Fibroblast of gingiva (primary cell): ENCODE results near the gene SYNE2.
"Not testable (repeated sequence)": the region's sequence is repeated elsewhere in the genome, so short reads cannot be mapped to it uniquely, and the experiment has no call there.

Experiments
- DNase-seq: peaks from one replicate; pipeline ENCODE4 v3.0.0-alpha.2; 2011; ENCODE audit warnings: low read depth

The SYNE2 gene

DNA sequence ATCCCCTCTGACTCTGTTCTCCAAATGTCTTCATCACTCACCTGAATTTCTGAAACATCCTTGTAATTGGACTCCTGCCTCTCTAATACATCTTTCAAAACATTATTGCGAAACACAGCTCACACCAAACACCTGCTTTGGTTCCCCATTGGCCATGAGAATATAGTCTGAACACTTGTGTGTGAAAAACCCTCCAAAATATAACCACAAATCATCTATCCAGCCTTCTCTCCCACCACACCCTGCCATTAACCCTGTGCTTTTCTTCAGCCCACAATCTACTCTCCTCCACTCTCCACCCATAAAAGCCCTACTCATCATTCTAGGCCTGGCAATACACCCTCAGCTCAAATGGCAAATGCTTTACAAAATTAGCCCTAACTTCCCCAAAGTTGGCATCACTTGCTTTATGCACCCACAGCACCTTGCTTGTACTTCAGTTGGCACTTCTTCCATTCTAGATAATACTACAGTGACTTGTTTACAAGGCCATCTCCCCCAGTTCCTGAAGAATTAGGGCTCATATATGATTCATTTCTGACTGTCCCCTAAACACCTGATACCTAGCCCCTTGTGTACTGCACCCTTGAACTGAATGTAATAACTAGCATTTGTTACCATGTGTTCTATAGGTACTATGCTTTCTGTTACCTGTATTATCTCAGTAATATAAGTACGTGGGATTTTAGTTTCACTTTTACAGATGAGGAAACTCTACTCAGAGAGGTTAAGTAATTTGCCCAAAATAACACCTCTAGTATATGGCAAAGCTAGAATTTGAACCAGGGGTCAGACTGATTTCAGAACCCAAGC is 17.3 kb downstream of the SYNE2 start:
- not testable (repeated sequence) for DNase-seq

DNA sequence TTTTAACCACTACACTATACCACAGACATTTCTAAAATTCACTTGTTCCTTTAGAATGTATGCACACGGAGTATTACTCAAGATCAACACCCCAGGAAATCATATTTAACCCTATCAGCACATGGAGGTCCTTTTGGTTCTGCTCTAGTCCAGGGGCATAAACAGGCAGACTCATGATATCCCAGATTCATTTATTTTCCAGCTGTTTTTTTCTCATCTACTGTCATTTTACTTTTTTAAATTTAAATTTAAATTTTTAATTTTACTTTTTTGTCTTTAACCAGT is 17.9 kb downstream of the SYNE2 start:
- not testable (repeated sequence) for DNase-seq

DNA sequence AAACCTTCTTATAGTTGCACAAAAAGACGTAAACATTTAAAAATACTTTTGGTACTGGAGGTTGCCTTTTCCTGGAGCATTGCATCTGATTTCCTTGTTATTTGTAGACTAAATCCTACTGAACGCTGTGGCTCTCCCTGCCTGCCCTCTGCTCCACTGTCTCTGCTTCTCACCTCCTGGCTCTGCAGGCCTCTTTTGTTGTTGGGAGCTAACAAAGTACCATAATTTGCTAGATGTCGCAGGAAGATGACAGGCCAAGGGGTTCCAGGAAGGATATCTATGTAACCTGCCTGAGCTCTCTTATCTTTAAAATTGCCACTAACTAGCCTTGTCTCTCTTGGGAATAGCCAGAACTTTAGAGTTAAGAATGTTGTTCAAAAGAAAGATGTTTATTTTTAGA is 21.4 kb downstream of the SYNE2 start:
- DNase-seq = no peak

DNA sequence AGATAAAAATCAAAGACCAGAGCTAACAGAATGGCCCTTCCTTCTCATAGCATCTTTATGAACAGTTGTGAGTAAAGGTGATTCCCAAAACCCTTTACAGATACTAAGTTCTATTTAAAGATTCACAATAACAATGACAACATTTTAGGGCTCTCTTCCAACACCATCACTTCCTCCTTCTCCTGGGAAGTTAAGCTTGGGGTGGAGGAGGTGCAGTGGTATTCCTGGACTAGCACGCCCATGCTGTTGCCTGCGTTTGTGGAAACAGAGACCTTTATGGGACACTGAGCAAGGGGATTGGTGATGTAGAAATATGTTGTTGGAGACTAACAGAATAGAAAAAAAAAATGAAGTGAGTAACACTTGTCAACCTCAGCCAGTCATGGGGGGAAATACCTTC is 22.5 kb downstream of the SYNE2 start:
- DNase-seq = no peak

DNA sequence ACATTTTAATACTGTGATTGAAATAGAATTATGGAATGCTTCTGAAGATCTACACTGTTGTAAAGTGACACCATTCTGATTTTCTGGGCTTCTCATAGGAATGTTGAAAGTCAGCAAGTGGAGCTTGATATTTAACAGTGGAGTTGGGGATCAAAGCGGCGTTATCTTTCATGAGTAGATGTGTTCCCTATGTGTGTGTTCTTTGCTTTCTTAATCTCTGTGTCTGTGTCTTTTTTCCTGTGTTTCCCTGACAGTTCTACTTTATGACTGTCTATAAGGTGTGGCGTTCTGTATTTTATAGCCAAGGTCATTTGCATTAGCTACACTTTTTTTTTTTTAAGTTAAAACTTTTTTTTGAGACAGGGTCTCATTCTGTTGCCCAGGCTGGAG is 24.7 kb downstream of the SYNE2 start:
- DNase-seq = no peak

DNA sequence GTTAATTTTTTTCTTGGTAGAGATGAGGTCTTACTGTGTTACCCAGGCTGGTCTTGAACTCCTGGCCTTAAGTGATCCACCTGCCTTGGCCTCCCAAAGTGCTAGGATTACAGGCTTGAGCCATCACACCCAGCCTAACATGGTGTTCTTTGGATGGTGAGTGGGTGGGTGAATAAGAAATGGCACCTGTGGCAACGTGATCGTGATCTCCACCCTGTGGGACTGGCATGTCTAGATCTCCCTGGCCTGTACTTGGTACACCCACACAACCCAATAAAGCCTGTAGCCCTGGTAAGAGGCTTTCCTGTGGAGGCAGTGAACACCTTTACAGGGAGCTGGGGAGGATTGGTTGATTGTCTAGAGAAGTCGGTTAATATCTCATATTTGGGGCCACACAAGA is 25.2 kb downstream of the SYNE2 start:
- no peak for DNase-seq

DNA sequence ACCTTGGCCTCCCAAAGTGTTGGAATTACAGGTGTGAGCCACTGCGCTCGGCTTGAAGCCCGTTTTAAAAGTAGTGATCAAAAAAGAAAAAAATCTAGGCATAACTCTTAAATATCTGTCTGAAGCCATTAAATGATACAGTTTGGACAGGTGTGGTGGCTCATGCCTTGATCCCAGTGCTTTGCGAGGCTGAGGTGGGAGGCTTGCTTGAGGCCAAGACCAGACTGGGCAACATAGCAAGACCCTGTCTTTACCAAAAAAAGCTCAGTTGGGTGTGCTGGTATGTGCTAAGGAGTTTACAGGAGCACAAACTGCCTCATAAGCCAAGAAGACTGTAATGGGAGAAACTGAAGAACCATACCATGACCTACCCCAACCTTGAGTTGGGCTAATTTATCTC is 26.0 kb downstream of the SYNE2 start:
- DNase-seq = no peak

DNA sequence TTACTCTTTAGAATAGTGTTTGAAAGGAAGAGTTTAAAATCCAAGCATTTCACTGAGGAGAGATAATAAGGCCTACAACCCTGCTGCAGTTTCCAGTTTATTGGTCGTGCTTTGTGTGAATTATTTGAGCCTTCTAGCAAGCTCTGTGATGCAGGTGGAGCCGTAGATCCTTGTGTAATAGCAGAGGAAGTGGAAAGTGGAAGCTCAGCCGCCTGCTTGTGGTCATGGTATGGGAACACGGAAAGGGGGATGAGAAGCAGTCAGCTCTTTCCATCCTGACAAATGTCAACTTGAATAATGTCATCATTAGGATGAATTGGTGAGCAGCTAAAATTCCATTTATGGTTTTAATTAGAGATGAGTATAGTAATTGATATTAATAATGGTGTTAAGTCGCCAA is 29.1 kb downstream of the SYNE2 start:
- no peak for DNase-seq

DNA sequence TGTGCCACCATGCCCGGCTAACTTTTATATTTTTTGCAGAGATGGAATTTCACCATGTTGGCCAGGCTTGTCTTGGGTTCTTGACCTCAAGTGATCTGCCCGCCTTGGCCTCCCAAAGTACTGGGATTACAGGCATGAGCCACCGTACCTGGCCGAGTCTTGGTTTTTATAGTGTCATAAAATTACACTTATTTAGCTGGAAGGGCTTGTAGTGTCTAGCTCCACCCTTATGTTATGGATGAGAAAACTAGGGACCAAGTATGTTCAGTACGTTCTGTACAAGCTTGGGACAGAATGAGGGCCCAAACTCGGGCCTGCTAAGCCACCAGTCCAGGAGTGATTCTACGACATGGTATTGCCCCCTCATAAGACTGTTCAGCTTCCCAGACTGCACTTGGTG is 35.1 kb downstream of the SYNE2 start:
- no peak for DNase-seq

DNA sequence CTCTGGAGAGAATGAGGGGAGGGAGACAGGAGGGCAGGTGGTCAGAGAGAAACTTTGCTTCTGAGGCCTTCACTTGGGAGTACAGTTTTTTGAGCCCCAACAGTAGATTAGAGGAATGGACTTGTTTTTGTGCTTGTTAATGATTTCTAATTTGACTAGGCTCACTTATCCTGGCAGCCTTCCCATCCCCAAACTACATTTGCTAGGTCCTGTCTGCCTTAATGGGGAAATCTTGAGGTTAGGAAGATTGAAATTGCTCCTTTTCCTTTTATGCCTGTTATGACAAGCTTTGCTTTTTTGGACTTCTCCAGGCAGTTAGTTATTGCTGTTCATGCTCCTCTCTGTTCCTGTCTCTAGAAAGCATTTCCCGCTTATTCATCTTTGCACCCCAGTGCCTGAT is 37.7 kb downstream of the SYNE2 start:
- no peak for DNase-seq

DNA sequence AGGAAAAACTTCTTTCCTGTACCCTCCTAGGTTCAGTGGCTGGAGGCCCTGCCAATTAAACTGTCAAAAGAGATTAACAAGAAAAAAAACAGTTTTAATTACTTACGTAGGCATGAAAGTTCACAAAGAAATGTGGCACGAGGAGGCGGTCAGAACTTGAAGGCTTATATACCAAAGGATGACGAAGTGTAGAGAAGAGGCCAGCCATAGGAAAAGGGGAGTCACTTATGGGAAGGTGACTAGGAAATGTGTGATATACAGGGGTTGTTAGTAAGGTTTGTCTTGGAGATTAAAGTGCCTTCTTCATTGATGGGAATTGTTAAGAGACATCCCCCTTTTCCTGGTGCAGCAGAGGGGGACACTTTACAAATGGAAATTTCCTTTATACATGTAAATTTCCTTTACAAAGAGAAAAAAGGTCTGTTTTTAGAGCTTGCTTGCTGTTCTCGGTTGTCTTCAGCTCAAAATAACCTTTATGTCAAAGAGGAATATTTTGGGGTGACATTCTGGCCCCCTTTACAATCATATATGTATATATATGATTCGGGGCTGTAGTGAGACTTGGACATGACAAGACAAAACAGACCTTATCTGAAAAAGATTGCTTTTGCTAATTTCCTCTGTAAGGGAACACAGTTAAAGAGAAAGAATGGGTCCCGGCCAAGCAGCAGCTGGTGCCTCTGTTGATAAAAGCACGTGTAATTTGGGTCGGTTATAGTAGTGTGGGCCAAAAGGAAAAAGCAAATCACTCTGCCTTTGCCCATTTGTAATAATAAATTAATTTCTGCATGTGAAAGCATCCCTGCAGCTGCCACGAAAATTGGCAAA is 38.6 kb downstream of the SYNE2 start:
- no peak for DNase-seq

DNA sequence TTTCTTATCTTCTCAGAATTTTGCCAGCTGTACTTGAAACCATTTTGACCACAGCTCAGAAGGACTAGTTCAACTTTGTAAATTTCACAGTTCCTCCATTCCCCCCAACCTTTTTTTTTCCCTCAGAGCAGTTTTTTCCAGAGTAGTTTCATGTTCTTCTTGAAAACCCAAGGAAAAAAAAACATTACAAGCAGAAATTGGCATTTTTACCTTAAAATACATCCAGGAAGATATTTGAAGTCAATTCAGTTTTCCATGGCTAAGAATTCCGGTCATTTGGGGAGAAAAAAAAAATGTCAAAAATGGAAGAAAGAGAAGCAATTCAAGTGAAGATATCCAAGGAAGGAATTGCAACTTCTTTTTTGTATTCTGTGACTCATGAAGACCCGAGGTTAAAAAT is 39.5 kb downstream of the SYNE2 start:
- DNase-seq = no peak

DNA sequence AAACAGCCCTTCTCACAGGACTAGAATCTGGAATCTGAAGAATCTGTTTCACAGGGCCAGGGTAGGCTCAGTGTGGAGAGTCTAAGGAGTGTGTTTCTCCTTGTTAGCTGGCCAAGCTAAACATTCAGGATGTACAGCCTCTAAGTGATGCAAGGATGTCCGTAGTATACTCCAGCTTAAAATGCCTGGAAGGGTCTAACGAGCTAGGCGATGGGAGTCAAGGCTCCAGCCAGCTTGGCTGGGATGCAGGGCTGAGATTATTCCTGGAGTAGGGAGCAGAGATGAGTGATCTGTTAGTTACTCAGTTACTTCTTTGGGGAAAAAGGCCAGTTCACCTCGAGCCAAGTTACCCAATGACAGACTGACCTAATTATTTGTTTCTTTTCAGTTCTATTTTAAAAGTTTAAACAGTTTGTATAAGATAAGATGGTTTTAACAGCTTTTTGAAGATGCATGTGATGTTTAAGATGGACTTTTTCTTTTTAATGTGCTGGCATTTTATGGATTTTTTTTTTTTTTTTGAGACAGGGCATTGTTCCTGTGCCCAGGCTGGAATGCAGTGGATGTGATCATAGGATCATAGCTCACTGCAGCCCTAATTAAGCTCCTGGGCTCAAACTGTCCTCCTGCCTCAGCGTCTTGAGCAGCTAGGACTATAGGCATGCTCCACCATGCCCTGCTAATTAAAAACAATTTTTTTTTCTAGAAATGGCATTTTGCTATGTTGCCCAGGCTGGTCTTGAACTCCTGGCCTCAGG is 41.1 kb downstream of the SYNE2 start:
- peak; percentile 96 for DNase-seq

DNA sequence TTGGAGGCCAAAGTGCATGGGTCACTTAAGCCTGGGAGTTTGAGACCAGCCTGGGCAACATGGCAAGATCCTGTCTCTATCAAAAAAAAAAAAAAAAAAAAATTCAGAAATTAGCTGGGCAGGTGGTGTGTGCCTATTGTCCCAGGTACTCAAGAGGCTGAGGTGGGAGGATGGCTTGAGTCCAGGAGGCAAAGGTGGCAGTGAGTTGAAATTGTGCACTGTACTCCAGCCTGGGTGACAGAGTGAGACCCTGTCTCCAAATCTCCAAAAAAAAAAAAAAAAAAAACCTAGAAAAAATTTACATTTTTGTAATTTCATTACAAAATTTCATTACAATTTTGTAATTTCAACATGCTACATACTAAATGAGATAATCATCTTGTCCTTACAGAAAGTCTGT is 42.7 kb downstream of the SYNE2 start:
- DNase-seq = no peak

DNA sequence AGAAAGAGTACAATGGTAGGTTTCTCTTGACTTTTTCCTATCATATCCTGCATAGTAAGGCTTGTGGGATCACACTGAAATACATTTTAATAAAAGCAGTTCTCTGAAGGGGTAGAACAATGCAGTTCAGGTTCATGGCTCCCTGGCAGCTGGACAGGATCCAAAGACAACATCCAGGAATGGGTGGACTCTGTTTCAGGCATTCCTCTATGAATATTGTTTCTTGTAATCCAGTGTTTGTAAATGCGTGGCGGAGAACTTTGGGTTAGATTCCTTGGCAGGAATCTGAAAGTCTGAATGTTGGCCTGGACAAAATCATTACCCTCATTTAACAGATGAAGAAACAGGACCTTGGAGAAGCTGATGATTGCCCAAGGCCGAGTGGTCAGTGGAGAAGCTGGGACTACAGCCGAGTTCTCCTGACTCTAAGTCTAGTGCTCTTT is 43.5 kb downstream of the SYNE2 start:
- peak; percentile 96 for DNase-seq

DNA sequence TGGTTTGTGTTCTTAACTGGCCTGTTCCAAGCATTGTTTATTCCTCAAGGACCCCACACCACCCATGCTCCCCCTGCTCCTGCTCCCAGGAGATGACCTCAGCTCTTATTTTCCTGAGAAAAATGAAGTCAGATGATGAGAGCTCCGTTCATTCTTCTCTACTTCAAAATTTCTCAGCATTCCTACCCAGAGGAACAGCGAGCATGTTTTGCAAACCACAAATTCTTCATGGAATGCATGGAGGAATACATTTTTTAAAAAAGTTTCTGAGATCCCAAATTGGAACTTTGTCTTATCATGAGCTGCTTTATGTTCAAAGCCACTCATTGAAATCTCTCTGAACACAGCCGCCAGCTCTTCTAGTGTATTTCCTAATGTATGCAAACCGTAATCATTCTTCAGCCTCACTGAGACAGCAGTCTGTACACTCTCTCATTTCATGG is 44.9 kb downstream of the SYNE2 start:
- DNase-seq = peak; percentile 29

DNA sequence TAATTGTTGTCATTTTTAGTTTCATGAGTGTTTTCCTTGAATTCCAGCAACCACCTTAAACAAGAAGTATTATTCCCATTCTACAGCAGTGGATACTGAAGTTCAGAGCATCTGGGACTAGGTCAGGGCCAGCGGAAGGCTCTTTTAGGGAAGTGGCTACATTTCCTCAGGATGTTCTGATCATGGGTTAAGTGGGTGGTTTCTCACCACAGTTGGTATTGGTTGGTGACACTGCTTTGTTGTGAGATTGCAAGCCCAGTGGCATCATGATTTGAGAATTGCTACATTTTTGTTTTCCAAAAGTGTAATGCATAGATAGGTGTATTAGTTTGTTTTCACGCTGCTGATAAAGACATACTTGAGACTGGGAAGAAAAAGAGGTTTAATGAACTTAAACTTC is 47.1 kb downstream of the SYNE2 start:
- no peak for DNase-seq

DNA sequence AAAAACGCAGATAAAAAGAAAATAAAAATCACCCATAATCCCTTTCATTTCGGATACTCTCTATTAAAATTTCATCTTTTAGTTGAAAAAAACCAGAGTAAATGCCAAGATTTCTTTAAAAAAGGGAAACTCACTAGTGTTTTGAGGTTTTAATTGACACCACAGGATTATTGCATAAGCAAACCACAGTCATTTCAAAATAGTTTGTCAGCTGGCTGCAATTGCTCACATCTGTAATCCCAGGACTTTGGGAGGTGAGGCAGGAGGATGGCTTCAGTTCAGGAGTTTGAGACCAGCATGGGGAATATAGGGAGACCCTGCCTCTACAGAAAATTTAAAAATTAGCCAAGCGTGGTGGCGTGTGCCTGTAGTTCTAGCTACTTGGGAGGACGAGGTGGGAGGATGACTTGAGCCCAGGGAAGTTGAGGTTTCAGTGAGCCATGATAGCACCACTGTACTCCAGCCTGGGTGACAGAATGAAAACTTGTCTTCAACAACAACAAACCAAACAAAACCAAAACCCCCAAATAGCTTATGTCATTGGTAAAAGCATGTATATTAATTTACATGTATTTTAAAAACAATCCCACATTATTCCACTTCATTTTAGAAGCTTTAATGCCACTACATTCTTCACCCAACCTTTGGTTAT is 48.8 kb downstream of the SYNE2 start:
- DNase-seq = peak; percentile 86

DNA sequence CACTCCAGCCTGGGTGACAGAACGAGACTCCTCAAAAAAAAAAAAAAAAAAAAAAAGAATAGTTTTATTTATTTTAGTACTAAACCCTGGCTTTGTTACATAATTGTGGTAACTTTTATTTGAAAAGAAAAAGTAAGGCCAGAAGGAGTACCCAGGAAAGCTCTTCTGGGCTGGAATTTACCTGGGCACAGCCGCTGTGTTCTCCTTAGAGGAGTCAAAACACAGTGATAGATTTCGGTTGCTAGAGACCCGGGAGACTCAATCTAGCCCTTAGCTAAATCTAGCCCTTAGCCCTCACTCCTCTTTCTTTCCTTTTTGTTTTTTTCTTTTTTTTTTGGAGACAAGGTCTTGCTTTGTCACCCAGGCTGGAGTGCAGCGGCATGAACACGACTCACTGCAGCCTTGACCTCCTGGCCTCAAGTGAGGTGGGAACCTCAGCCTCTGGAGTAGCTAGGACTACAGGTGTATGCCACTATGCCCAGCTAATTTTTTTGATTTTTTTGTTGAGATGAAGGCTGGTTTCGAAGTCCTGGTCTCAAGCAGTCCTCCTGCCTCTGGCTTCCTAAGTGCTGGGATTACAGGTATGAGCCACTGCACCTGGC is 49.7 kb downstream of the SYNE2 start:
- no peak for DNase-seq

DNA sequence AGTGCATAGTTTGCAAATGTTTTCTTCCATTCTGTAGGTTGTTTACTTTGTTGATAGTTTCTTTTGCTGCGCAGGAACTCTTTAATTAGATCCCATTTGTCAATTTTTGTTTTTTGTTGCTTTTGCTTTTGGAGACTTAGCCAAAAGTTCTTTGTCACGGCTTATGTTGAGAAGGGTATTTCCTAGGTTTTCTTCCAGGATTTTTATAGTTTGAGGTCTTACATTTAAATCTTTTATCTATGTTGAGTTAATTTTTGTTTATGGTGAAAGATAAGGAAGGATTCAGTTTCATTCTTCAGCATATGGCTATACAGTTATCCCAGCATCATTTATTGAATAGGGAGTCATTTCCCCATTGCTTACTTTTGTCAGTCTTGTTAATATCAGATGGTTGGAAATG is 51.9 kb downstream of the SYNE2 start:
- no peak for DNase-seq

DNA sequence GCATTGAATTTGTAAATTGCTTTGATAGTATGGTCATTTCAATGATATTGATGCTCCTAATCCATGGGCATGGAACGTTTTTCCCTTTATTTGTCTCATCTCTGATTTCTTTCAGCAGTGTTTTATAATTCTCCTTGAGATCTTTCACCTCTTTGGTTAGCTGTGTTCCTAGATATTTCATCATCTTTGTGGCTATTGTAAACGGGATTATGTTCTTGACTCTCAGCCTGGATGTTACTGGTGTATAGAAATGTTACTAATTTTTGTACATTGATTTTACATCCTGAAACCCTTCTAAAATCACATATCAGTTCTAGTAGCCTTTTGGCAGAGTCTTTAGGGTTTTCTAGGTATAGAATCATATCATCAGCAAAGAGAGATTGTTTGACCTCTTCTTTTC is 52.6 kb downstream of the SYNE2 start:
- no peak for DNase-seq
